GM21381 (cell line): ENCODE measurements around the gene PSMD13.

Source experiments
- ATAC-seq: cut with Tn5 transposase; IDR thresholded peaks from one replicate; pipeline ENCODE4 v1.9.1; 2021; ENCODE audit warnings: mild to moderate bottlenecking, moderate library complexity; ENCODE audit not compliant: unreplicated experiment

Gene PSMD13

DNA sequence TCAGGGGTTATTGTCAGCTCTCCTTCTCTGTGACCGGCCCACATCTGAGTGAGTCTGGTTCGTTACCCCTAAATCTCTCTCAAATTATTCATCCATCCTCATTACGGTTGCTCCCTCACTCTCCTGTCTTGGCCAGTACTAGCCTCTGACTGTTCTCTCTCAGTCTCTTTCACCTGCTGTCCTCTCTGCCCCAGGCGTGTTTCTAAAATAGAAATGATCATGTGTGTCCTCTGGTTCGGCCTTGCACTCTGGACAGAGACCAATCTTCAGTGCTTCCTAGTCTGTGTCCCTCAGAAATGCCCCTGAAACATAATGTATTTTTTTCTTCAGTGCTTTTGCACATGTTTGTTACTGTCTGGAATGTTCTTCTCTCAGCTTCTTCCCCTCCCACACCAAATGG is 4.9 kb downstream of the PSMD13 start:
- no peak for ATAC-seq

DNA sequence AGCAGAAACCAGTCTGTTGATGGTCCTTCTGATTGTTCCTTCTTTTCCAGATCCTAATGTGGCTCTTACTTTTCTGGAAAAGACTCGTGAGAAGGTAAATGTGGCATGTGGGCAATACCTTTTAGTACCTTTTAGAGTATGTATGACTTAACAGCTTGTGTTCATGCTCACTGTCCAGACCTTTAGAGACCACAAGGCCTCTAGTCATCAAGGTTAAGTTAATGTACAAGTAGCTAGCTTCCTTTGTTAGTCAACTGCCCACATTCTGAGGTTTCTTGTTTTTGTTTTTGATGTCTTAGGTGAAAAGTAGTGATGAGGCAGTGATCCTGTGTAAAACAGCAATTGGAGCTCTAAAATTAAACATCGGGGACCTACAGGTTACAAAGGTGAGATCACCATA is 7.6 kb downstream of the PSMD13 start:
- ATAC-seq = no peak

- no peak for ATAC-seq
These were observed 12.3 kb downstream of the PSMD13 start for GRCh38 chr11:249062-249461.

DNA sequence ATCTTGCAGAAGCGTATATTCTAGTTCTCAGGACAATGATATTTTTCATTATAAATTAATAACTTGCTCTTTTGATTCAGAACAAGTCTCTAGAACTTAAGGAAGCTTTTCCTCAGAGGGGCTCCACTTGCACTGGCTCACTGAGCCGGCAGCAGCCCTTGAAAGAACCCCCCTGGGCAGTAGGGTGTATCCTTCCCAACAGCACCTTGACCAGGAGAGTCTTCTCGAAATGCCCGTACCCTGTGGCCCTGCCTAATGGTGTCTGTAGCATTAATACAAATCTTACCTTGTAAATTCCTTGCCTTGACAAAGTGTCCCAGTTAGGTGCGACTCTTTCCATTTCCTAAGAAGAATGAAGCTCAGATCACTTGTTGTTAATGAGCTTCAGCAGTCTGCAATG is 13.5 kb downstream of the PSMD13 start:
- ATAC-seq = no peak

DNA sequence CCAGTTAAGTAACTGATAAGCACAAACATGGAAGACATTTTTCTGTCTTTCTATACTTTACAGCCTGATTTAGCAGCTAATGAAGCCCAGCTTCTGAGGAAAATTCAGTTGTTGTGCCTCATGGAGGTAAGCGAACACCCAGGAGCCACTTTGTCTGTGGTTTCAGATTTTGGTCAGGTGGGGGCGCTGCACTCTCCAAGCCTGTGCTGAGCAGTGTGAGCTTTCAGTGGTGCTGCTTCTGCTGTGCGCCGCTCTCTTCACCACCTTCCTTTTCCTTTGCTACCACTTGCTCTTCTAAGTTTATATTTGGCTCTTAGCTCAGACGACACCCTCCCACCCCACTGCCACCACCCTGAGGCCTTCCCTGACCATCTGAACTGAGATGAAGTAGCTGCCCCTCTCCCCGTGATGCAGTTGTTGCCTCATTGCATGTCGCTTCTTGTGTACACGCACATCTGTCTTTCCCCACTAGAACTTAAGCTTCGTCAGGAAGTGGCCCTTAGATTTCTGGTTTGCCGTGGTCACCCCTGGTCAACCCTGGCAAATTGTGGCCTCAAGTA is 14.0 kb downstream of the PSMD13 start:
- no peak for ATAC-seq

DNA sequence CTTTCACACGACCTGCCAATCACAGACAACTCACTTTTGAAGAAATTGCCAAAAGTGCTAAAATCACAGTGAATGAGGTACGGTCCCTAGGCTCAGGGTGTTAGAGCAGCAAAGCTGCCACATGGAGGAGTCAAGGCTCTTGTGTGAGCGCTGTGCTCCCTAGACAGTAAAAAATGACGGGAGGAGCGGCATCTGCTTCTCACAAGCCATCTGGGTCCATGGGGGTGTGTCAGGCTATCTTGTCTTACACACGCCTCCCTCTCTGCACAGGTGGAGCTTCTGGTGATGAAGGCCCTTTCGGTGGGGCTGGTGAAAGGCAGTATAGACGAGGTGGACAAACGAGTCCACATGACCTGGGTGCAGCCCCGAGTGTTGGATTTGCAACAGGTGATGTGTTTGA is 14.8 kb downstream of the PSMD13 start:
- no peak for ATAC-seq

DNA sequence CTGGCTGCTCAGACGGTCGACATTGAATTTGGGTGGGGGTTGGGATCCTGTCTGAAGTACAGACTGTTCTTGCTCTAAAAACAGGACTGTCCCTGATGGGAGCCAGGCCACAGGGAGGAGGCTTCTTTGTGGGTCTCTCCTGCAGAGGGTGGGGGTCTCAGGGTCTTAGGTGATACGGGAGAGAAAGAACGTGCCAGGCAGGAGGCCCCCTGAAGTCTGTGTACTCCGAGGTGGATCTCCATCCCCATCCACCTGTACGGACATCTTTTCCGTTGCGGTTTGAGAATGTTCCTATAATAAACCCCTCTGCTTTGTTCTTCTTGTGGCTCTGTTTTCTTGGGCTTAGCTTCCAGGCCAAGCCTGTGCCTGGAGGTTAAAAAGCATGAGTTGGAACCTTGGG is 15.9 kb downstream of the PSMD13 start:
- no peak for ATAC-seq

DNA sequence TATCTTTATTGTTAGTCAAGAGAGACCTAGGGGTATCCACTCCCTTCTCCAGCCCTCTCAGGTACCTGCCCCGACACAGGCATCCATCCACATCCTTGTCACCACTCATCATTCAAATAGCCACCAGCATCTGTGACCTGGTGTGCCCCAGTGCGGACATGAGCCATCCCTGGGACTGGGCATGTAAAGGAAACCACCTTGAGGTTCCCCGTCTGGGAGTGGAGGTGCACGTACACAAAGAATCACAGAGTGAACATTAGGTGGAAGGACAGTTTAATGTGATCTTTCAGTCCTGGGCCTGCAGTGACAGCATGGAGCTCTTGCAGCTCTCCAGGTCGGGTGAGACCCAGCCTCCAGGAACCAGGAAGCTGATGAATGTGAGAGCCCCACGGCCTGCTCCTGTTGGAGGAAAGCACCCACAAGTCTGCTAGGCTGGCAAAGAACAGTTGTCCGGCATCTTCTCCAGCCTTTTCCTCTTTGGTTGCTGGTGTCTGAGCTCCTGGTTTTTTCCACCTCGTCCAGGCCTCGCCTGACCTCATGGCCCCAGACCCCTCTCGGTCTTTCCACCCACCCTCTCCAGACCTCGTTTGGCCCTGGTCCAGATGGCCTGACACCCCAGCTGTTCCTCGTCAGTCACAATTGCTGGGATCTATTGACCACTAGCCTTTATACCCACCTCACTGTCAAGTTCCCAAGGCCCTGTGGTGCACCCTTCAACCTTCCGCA is 16.5 kb downstream of the PSMD13 start:
- ATAC-seq = no peak

GRCh38 chr11:253886-254270 is 17.1 kb downstream of the PSMD13 start:
- ATAC-seq = no peak

GRCh38 chr11:255176-255575 is 18.4 kb downstream of the PSMD13 start:
- no peak for ATAC-seq

- ATAC-seq = no peak
These were observed 19.0 kb downstream of the PSMD13 start for GRCh38 chr11:255816-256215.

DNA sequence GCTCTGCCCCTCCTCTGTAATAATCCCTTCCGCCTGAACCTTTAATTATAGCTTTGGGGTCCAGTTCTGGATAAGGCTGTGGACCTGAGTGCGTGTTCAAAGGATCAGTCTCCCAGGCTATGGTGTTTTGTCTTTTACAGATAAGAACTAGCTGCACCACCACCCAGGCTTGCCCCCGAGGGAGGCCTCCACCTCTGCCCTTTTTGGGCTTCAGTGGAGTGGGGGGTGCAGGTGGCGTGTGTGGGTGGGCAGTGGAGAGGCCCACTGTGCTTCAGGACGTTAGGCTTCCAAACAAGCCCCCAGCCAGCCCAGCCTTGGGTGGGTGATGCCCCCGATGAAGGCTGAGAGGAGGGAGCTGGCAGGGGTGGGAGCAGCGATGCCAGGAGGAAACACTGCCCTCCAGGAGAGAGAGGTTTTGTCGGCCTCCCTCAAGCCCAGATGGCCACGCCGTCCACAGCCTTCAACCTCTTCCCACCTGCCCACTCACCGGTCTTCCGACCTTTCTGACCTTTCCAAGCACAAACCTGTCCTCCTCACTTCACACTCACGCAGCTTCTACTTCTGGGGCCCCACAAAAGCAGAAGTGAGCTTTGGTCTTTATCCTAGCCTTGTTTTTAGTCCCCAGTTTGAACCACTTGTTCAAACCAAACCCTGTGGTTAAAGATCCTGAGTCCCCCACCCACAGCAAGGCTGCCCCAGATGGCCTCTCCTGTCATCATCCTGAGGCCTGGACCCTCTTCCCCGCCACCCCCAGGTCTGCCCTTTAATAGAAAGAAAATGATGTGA is 20.4 kb downstream of the PSMD13 start:
- ATAC-seq = no peak

GRCh38 chr11:257766-258493 is 21.2 kb downstream of the PSMD13 start:
- no peak for ATAC-seq

DNA sequence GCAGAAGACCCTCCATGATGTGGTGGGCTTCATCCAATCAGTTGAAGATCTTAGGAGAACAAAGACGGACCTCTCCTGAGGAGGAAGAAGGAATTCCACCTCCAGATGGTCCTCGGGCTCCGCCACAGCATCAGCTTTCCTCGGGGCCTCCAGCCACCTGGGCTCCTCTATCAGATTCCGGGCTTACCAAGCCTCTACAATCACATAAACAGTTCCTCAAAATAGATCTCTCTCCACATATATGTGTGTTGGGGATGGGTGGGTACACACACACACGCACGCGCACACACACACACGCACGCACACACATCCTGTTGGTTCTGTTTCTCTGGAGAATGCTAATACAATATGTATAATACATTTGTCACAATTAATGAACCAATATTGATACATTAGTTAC is 22.6 kb downstream of the PSMD13 start:
- no peak for ATAC-seq

DNA sequence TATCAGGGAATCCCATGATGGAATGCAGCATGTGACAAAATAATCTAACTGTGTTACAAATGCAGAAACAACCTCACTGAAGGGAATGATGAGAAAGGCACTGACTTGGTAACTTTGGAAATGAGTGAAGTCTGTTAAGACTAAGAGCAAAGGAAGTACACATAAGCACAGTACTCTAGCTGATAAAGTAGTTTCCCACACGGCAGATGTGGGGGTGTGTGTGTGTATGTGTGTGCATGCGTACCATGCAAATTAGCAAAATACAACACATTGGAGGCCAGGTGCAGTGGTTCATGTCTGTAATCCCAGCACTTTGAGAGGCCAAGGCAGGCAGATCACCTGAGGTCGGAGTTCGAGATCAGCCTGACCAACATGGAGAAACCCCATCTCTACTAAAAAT is 24.8 kb downstream of the PSMD13 start:
- no peak for ATAC-seq

DNA sequence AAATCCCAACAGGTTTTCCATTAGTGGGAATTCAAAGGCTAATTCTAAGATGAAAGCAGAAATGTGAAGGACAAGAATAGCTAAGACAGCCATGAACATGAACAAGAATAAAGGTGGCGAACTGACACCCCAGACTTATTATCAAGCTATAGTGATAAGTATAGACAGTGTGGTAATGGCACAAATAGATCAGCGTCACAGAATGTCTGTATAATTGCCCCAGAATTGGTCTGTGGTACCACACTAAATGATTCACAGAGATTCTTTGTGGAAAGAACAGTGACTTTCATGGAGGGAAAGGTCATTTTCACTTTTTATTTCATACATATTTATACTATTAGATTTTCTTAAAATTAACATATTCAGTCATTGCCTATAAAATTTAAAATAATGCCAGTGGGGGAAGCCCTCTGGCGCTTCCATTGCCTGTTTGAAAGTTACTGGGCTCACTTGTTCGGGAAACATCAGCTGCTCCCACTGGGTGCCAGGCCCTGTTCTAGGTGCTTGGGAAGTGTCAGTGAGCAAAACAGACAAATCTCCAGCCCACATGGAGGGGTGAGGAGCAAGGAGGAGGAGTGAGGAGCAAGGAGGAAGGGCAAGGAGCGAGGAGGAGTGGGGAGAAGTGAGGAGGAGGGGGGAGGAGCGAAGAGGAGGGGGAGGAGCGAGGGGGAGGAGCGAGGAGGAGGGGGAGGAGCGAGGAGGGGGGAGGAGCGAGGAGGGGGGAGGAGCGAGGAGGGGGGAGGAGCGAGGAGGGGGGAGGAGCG is 30.1 kb downstream of the PSMD13 start:
- no peak for ATAC-seq

DNA sequence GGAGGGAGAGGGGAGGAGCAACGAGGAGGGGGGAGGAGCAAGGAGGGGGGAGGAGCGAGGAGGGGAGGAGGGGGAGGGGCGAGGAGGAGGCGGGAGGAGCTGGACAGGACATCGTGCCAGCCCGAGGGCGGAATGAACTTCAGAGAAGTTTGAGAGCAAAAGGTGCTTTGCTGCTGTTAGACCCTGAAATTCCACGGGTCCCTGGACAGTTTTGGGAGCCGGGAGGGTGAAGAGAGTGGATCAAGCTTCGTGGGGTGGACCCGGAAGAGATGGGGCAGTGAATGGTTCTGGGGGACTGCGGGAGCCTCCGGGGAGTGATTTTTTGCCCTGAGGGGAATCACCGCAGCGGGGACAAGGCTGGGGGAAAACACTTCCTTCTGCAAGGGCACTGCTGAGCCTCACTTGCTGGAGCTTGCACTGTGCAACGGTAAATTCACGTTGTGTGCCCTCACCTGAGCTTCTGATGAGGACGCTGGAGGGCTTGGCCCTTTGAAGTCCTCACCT is 30.8 kb downstream of the PSMD13 start:
- ATAC-seq = no peak

- ATAC-seq = peak; percentile 52
These were observed 32.0 kb downstream of the PSMD13 start for GRCh38 chr11:268716-269145.

DNA sequence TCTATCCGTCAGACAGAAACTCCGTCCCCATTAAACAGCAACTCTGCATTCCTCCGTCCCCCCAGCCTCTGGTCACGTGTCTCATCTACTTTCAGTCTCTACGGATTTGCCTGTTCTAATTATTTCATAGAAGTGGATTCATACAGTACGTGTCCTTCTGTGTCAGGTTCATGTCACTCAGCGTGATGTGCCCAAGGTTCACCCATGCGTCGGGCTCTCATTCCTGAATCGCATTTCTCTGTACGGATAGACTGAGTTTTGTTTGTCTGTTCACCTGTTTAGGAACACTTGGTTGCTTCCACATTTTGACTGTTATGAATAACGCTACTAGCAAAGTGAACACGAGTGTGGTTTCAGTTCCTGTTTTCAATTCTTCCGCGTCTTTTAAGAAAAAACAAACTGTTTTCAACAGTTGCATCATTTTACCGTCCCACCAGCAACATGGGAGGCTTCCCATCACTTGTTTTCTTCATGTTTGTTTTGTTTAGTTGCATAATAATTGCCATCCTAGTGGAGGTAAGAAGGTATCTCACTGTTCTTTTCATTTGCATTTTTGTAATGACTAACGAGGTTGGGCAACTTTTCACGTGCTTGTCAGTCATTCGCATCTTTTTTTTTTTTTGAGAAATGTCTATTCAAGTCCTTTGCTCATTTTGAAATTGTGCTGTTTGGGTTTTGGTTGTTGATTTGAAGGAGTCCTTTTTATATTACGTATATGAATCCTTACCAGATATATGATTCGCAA is 32.5 kb downstream of the PSMD13 start:
- peak; percentile 74 for ATAC-seq
